Erythroblast (primary cell): ENCODE results near the gene RABEP1.

Experiments
- GATA1 ChIP-seq: IDR thresholded peaks from 2 replicates; pipeline ENCODE4 v1.6.1; 2011; ENCODE audit warnings: low read depth, mild to moderate bottlenecking, control low read depth, low read length, moderate library complexity
- POLR2A ChIP-seq: IDR thresholded peaks from 2 replicates; pipeline ENCODE4 v1.6.1; 2011; ENCODE audit warnings: mild to moderate bottlenecking, low read length

DNA sequence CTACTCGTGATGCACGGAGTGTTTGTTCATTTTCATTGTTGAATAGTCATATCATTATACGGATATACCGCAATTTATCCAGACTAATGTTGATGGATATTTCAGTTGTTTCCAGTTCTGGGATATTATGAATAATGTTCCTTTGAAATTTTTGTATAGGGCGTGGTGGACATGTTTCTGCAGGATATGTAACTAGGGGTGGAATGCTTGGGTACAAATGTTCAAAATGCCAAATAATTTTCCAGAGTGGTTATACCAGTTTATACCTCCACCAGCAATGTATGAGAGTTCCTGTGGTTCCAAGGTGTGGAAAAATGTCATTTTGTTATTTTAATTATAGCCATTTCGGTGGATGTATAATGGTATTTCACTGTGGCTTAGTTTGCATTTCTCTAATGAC is 83.7 kb downstream of the RABEP1 start:
- TF ChIP-seq POLR2A (no peak), GATA1 (no peak)
